HG03342 (cell line): ENCODE data around the gene ABLIM3.

ENCODE experiments used
- ATAC-seq: cut with Tn5 transposase; IDR thresholded peaks from one replicate; pipeline ENCODE4 v1.9.1; 2021; ENCODE audit warnings: mild to moderate bottlenecking, moderate library complexity; ENCODE audit not compliant: unreplicated experiment

ABLIM3 gene

GRCh38 chr5:149156435-149157083 lies 15.3 kb downstream of the ABLIM3 start:
- no peak for ATAC-seq

- ATAC-seq: no peak
Observed at GRCh38 chr5:149157330-149157729, 16.0 kb downstream of the ABLIM3 start.

GRCh38 chr5:149160291-149160787 lies 19.0 kb downstream of the ABLIM3 start:
- no peak for ATAC-seq

- no peak for ATAC-seq
Observed at GRCh38 chr5:149161026-149161687, 19.9 kb downstream of the ABLIM3 start.

GRCh38 chr5:149161850-149162249 lies 20.6 kb downstream of the ABLIM3 start:
- ATAC-seq: no peak

GRCh38 chr5:149162401-149163084 lies 21.2 kb downstream of the ABLIM3 start:
- ATAC-seq: peak; percentile 92

GRCh38 chr5:149164731-149165130 lies 23.4 kb downstream of the ABLIM3 start:
- no peak for ATAC-seq

- ATAC-seq: no peak
Observed at GRCh38 chr5:149166128-149166527, 24.8 kb downstream of the ABLIM3 start.

- no peak for ATAC-seq
Observed at GRCh38 chr5:149166591-149167100, 25.4 kb downstream of the ABLIM3 start.

GRCh38 chr5:149168276-149168906 lies 27.1 kb downstream of the ABLIM3 start:
- ATAC-seq: no peak

GRCh38 chr5:149170299-149170698 lies 29.0 kb downstream of the ABLIM3 start:
- no peak for ATAC-seq

- ATAC-seq: peak; percentile 92
Observed at GRCh38 chr5:149172261-149172660, 31.0 kb downstream of the ABLIM3 start.

GRCh38 chr5:149172709-149173505 lies 31.6 kb downstream of the ABLIM3 start:
- ATAC-seq: no peak

- ATAC-seq: no peak
Observed at GRCh38 chr5:149174847-149175234, 33.5 kb downstream of the ABLIM3 start.

GRCh38 chr5:149175346-149176105 lies 34.2 kb downstream of the ABLIM3 start:
- ATAC-seq: no peak

GRCh38 chr5:149177339-149177843 lies 36.1 kb downstream of the ABLIM3 start:
- no peak for ATAC-seq

GRCh38 chr5:149177911-149178565 lies 36.7 kb downstream of the ABLIM3 start:
- ATAC-seq: no peak

- no peak for ATAC-seq
Observed at GRCh38 chr5:149181732-149182131, 40.4 kb downstream of the ABLIM3 start.

- ATAC-seq: no peak
Observed at GRCh38 chr5:149182241-149182640, 40.9 kb downstream of the ABLIM3 start.
